SK-N-SH (cell line): ENCODE results near the gene SMIM7. TPM values are rescaled to one million over a fixed set of nuclear protein-coding genes. Genes with fewer than 3 reads are reported as not detected.

Source experiments
- CTCF ChIA-PET: fragments of 300-600, 350-600 bp; formaldehyde crosslinking; extraction: SDS; loops from one replicate; lab custom pipeline; 2021; lab: Yijun Ruan, JAX
- POLR2A ChIA-PET: fragments of 350-600 bp; sonication (Branson Sonifier 250); formaldehyde crosslinking; extraction: SDS; loops from one replicate; lab custom pipeline; 2020; ENCODE audit warnings: antibody characterized with exemption, inconsistent platforms; lab: Yijun Ruan, JAX
- DNase-seq: peaks from one replicate; pipeline ENCODE4 v3.0.0; 2012
- H2AFZ ChIP-seq: fragments of 200-600 bp; sonication (generic); 2 replicates; pipeline ENCODE4 v1.8.1; 2016; ENCODE audit warnings: antibody characterized with exemption, mild to moderate bottlenecking, low read depth
- H3F3A ChIP-seq: fragments of 200-600 bp; sonication (generic); replicated peaks from 2 replicates; pipeline ENCODE3; 2016; ENCODE audit warnings: antibody characterized with exemption, mild to moderate bottlenecking; ENCODE audit not compliant: insufficient read depth
- H3K27ac ChIP-seq, 2 experiments: fragments of 200-500 bp in 1 of 2; fragments of 200-600 bp in 1 of 2; sonication (Bioruptor generic) in 1 of 2; sonication (generic), shearing (Covaris generic) in 1 of 2; 2 replicates each; pipeline versions ENCODE4 v1.5.1 to v1.6.1; 2014 to 2016; ENCODE audit warnings: low read depth in 2 of 2, inconsistent platforms in 1 of 2, low read length in 1 of 2, mild to moderate bottlenecking in 1 of 2, mixed read lengths in 1 of 2
- H3K27me3 ChIP-seq: fragments of 200-600 bp; sonication (generic), shearing (Covaris generic); 2 replicates; pipeline ENCODE4 v1.6.1; 2016; ENCODE audit warnings: mixed run types; ENCODE audit not compliant: insufficient read depth
- H3K36me3 ChIP-seq, 2 experiments: fragments of 200-500 bp in 1 of 2; fragments of 200-600 bp in 1 of 2; sonication (Bioruptor generic) in 1 of 2; sonication (generic) in 1 of 2; replicated peaks in 1 of 2; 2 replicates each; pipeline versions ENCODE3 to v1.5.1; 2014 to 2016; ENCODE audit warnings: low read length in 1 of 2, mild to moderate bottlenecking in 1 of 2; ENCODE audit not compliant: insufficient read depth in 2 of 2, control insufficient read depth in 1 of 2
- H3K4me1 ChIP-seq, 2 experiments: fragments of 200-500 bp in 1 of 2; fragments of 200-600 bp in 1 of 2; sonication (Bioruptor generic) in 1 of 2; sonication (generic), shearing (Covaris generic) in 1 of 2; 2 replicates each; pipeline versions ENCODE4 v1.5.1 to v1.6.1; 2014 to 2016; ENCODE audit warnings: low read depth in 1 of 2, low read length in 1 of 2, mixed run types in 1 of 2; ENCODE audit not compliant: insufficient read depth in 2 of 2, control insufficient read depth in 1 of 2
- H3K4me2 ChIP-seq: fragments of 200-600 bp; sonication (generic), shearing (Covaris generic); 2 replicates; pipeline ENCODE4 v1.6.1; 2017; ENCODE audit warnings: mixed run types
- H3K4me3 ChIP-seq, 2 experiments: fragments of 200-500 bp in 1 of 2; fragments of 200-600 bp in 1 of 2; sonication (Bioruptor generic) in 1 of 2; sonication (generic), shearing (Covaris generic) in 1 of 2; 2 replicates each; pipeline versions ENCODE4 v1.5.1 to v1.8.1; 2014 to 2016; ENCODE audit warnings: low read depth in 2 of 2, inconsistent platforms in 1 of 2, low read length in 1 of 2, mild to moderate bottlenecking in 1 of 2, mixed read lengths in 1 of 2, moderate library complexity in 1 of 2
- H3K79me2 ChIP-seq: fragments of 200-600 bp; sonication (generic); 2 replicates; pipeline ENCODE4 v1.8.1; 2017; ENCODE audit warnings: mild to moderate bottlenecking; ENCODE audit not compliant: insufficient read depth
- H3K9ac ChIP-seq: fragments of 200-600 bp; sonication (generic); 2 replicates; pipeline ENCODE4 v1.6.1; 2017; ENCODE audit warnings: mixed run types
- H3K9me2 ChIP-seq: fragments of 200-600 bp; sonication (generic); 2 replicates; pipeline ENCODE4 v1.6.1; 2017; ENCODE audit warnings: mixed run types
- H3K9me3 ChIP-seq: fragments of 200-600 bp; sonication (generic); 2 replicates; pipeline ENCODE4 v1.6.1; 2017; ENCODE audit warnings: mixed run types, mild to moderate bottlenecking, moderate library complexity
- H4K20me1 ChIP-seq: fragments of 200-600 bp; sonication (generic); 2 replicates; pipeline ENCODE4 v1.6.1; 2017; ENCODE audit warnings: mild to moderate bottlenecking, mixed run types; ENCODE audit not compliant: insufficient read depth
- CTCF ChIP-seq: fragments of 200-600 bp; sonication (generic); IDR thresholded peaks from 2 replicates; pipeline ENCODE4 v1.6.1; 2017; ENCODE audit warnings: antibody characterized with exemption, mild to moderate bottlenecking, moderate library complexity
- ELF1 ChIP-seq: IDR thresholded peaks from 2 replicates; pipeline ENCODE4 v1.4.0; 2012
- EP300 ChIP-seq, 2 experiments: IDR thresholded peaks; 2 replicates each; pipeline versions ENCODE4 v1.4.0 to v1.6.1; 2012; ENCODE audit warnings: borderline replicate concordance in 1 of 2, low read depth in 1 of 2, low read length in 1 of 2
- EZH2phosphoT487 ChIP-seq: fragments of 200-600 bp; sonication (generic); IDR thresholded peaks from 2 replicates; pipeline ENCODE4 v1.6.1; 2017; ENCODE audit warnings: low read depth, mixed run types, mild to moderate bottlenecking, antibody characterized with exemption, moderate library complexity, borderline replicate concordance
- FOXJ3 ChIP-seq: sonication (generic); formaldehyde crosslinking; IDR thresholded peaks from 2 replicates; pipeline ENCODE4 v1.5.1; 2020; ENCODE audit warnings: mild to moderate bottlenecking, missing genetic modification reagents
- GABPA ChIP-seq: IDR thresholded peaks from 2 replicates; pipeline ENCODE4 v1.4.0; 2012; ENCODE audit warnings: low read depth, mild to moderate bottlenecking
- JUND ChIP-seq: IDR thresholded peaks from 2 replicates; pipeline ENCODE4 v1.4.0; 2012
- MXI1 ChIP-seq: IDR thresholded peaks from 2 replicates; pipeline ENCODE4 v1.6.1; 2012; ENCODE audit warnings: mild to moderate bottlenecking, low read depth, low read length, improper control_type of control experiment
- NRF1 ChIP-seq: IDR thresholded peaks from 2 replicates; pipeline ENCODE4 v1.6.1; 2012; ENCODE audit warnings: low read depth, mild to moderate bottlenecking, low read length
- RCOR1 ChIP-seq: fragments of 150-350 bp; IDR thresholded peaks from 2 replicates; pipeline ENCODE4 v1.6.1; 2017; ENCODE audit warnings: antibody characterized with exemption, low read length
- REST ChIP-seq: IDR thresholded peaks from 2 replicates; pipeline ENCODE4 v1.6.1; 2012; ENCODE audit warnings: mild to moderate bottlenecking, low read depth, low read length, moderate library complexity
- RFX5 ChIP-seq: IDR thresholded peaks from 2 replicates; pipeline ENCODE4 v1.6.1; 2012; ENCODE audit warnings: mild to moderate bottlenecking, improper control_type of control experiment, low read length
- SIN3A ChIP-seq: IDR thresholded peaks from 2 replicates; pipeline ENCODE4 v1.6.1; 2012; ENCODE audit warnings: low read depth, mild to moderate bottlenecking, low read length, moderate library complexity, borderline replicate concordance
- SMC3 ChIP-seq: IDR thresholded peaks from 2 replicates; pipeline ENCODE4 v1.6.1; 2012; ENCODE audit warnings: low read depth, low read length, improper control_type of control experiment
- TAF1 ChIP-seq: IDR thresholded peaks from 2 replicates; pipeline ENCODE4 v1.6.1; 2012; ENCODE audit warnings: low read depth, mild to moderate bottlenecking, low read length, moderate library complexity, borderline replicate concordance
- TCF12 ChIP-seq: IDR thresholded peaks from 2 replicates; pipeline ENCODE4 v1.4.0; 2012
- YY1 ChIP-seq: IDR thresholded peaks from 2 replicates; pipeline ENCODE4 v1.4.0; 2012; ENCODE audit warnings: low read depth, mild to moderate bottlenecking
- ZBTB33 ChIP-seq: IDR thresholded peaks from 2 replicates; pipeline ENCODE4 v1.4.0; 2012; ENCODE audit warnings: low read depth, borderline replicate concordance
- WGBS: methylation state at CpG from one replicate; pipeline ENCODE4 v1.1.6; 2017; ENCODE audit warnings: low lambda C conversion rate; 5-methylcytosine and 5-hydroxymethylcytosine counted together
- polyA plus RNA-seq, 3 experiments: library from polyadenylated mRNA; depleted of rRNA; stranded (reverse); fragments of >200 nt; gene quantifications; 2 replicates each; pipeline ENCODE4 v1.2.3, GENCODE V29; 2012
- TF ChIP-seq, protein P1 (sequence below): IDR thresholded peaks from 2 replicates; pipeline ENCODE4 v1.4.0; 2012; ENCODE audit warnings: low read depth

The SMIM7 gene
- polyA plus RNA-seq, 1 of the 3 experiments (the other 2 are of a cell fraction) = 74.2 TPM

GRCh38 chr19:16615808-16616207, 44.1 kb downstream of the SMIM7 start:
- peaks cover 100% of the 10 kb centered on the region for H3K79me2 ChIP-seq
- ChIA-PET POLR2A (no interaction called here), CTCF (no interaction called here)
- H3K27me3 ChIP-seq = no peaks in the 10 kb centered on the region
- no peaks in the 10 kb centered on the region for H3F3A ChIP-seq
- H3K9me3 ChIP-seq = no peaks in the 10 kb centered on the region
- no peak overlapping the region for H3K4me2 ChIP-seq
- H3K36me3 ChIP-seq = no peaks in the 10 kb centered on the region
- H3K27ac ChIP-seq = no peak overlapping the region
- H3K4me3 ChIP-seq = no peak overlapping the region
- peak; percentile 25 for DNase-seq
- H3K9ac ChIP-seq = no peak overlapping the region
- H2AFZ ChIP-seq = no peak overlapping the region
- no peaks in the 10 kb centered on the region for H3K9me2 ChIP-seq
- H4K20me1 ChIP-seq = peaks cover 100% of the 10 kb centered on the region
- 67% methylated on average over 1 of the region's 1 CpG for WGBS
- H3K4me1 ChIP-seq = peaks cover 0 to 24% of the 10 kb centered on the region in 2 experiments; a peak in 2 of 4 replicates
- TF ChIP-seq RFX5 = no peak
- TF ChIP-seq MXI1 = no peak
- no peak for TF ChIP-seq ZBTB33
- TF ChIP-seq, protein P1, sequence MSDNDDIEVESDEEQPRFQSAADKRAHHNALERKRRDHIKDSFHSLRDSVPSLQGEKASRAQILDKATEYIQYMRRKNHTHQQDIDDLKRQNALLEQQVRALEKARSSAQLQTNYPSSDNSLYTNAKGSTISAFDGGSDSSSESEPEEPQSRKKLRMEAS = no peak
- no peak for TF ChIP-seq TAF1
- no peak for TF ChIP-seq TCF12
- no peak for TF ChIP-seq ELF1

DNA sequence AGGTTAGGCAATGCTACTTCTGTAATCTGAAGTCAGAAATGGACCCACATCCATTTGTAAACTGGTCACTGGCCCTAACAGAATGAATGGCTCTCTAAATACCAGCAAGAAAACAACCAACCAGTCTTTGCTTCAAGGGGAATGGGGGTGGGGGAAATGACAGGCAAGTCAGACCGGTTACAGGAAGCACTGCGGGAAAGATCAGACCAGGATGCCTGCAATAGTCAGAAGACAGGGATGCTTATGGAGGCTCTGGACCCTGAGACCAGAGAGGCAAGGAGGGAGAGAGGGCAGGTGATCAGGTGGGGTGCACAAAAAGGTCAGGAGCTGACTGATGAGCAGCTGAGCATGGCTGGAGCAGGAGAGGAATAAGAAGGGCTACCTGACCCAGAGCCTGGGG, 45.0 kb downstream of the SMIM7 start:
- 87% methylated on average over 2 of the region's 2 CpGs for WGBS
- Histone ChIP-seq H3K9me2 (no peaks in the 10 kb centered on the region), H2AFZ (no peak overlapping the region), H3F3A (no peaks in the 10 kb centered on the region), H3K27ac (no peak overlapping the region), H3K4me2 (no peak overlapping the region), H3K4me1 (peaks cover 0 to 19% of the 10 kb centered on the region in 2 experiments; a peak in 2 of 4 replicates), H3K9me3 (no peaks in the 10 kb centered on the region), H3K27me3 (no peaks in the 10 kb centered on the region), H3K9ac (no peak overlapping the region), H4K20me1 (peaks cover 99% of the 10 kb centered on the region), H3K79me2 (peaks cover 100% of the 10 kb centered on the region), H3K4me3 (no peak overlapping the region), H3K36me3 (no peaks in the 10 kb centered on the region)
- POLR2A ChIA-PET = no interaction called here
- CTCF ChIA-PET = interaction anchor here (1.1 kb wide), 1 partner anchor 13 kb away, joined by 3 read pairs; the partner anchor contains the start of gene MED26
- DNase-seq = no peak
- no peak for TF ChIP-seq EP300 (IDR thresholded peaks at IDR 0.05; ENCODE audit: borderline replicate concordance in 1 of 2, low read depth in 1 of 2, low read length in 1 of 2)
- no peak for TF ChIP-seq YY1
- TF ChIP-seq REST = no peak
- no peak for TF ChIP-seq EZH2phosphoT487
- no peak for TF ChIP-seq CTCF
- TF ChIP-seq RCOR1 = no peak
- TF ChIP-seq FOXJ3 (CRISPR knock-in tag) = no peak
- no peak for TF ChIP-seq SIN3A
- TF ChIP-seq SMC3 = no peak
- TF ChIP-seq RFX5 = no peak
- no peak for TF ChIP-seq GABPA
- no peak for TF ChIP-seq TCF12
- TF ChIP-seq NRF1 = no peak
- no peak for TF ChIP-seq JUND
- no peak for TF ChIP-seq ZBTB33
